ENCODE measurements around the gene NAPSA. TPM values are rescaled to one million over a fixed set of nuclear protein-coding genes. Genes with fewer than 3 reads are reported as not detected.

NAPSA gene
- total and polyA plus RNA-seq, 9 of the 15 experiments (the other 6 are each of a cell fraction or from before 2014, with no cell fraction given), result 0.25 to 1.9 (median 0.69) TPM

DNA sequence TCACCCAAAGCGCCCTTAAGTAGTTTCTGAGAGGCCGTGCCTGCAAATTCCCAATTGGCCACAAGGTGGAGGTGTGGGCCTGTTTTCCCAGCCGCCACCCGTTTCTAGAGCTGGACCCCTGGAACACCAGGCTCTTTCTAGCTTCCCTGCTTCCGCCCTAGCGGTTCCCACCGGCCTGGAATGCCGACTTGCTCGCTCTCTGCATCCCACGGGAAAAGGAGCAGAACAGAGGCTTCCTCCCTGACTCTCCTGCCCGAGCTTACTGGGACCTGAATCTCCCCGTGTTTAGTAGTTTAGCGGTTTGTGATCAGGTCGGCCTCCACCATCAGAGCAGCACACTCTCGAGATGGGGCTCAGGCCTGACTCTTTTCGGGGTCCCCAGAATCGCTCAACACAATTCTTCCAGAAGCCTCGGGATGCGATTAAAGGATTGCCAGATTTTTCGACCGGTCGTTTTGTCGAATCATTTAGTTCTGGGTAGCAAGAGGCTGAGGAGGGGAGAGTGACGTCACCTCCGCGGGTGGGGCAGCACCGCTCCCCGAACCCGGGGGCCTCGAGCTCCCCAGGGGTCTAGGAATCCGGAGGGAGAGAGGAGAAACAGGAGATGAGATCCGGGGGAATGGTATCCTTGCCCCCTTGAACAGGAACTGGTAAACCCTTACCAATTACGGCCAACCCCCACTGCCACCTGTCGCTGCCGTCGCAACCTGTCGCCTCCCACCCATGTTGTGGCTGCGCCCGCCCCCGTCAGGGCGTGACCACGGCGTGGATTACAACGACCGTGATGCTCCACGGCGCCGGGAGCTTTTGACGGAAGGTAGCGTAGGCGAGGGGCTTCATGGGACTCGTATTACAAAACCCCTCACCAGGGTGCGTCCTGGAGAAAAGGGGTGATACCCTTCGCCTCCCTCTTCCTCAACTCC, 8.0 kb downstream of the NAPSA start (continued):
- TF ChIP-seq, protein P1, sequence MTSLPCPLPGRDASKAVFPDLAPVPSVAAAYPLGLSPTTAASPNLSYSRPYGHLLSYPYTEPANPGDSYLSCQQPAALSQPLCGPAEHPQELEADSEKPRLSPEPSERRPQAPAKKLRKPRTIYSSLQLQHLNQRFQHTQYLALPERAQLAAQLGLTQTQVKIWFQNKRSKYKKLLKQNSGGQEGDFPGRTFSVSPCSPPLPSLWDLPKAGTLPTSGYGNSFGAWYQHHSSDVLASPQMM (CRISPR knock-in tag; IDR thresholded peaks at IDR 0.05), result no peak
- TF ChIP-seq POLR2AphosphoS2 (IDR thresholded peaks at IDR 0.05; ENCODE audit: low read length), result no peak; the same call in 1 of the 2 replicates

DNA sequence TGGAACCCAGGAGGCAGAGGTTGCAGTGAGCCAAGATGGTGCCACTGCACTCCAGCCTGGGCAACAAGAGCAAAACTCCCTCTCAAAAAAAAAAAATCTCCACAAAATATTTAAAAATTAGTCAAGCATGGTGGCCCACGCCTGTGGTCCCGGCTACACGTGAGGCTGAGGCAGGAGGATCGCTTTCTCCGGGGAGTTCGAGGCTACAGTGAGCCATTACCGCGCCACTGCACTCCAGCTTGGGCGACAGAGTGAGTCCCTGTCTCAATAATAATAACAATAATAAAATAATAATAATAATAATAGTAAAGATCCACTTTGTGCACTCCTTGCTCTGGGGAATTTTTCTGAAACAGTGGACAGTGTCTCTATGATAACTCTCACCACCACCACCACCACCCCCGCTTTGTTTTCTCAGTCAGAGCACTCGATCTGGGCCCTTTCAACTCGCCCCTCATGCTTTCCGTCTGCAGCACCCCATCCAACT, 8.7 kb downstream of the NAPSA start:
- in situ Hi-C loops (cut with MboI), result loop anchor here (10.0 kb wide), 1 partner anchor 428 kb away; no protein-coding TSS in a partner anchor
- TF ChIP-seq ZNF408 (CRISPR knock-in tag; IDR thresholded peaks at IDR 0.05; ENCODE audit: low read depth), result no peak
- TF ChIP-seq NFE2L1 (tag; IDR thresholded peaks at IDR 0.05; ENCODE audit: borderline replicate concordance, low read depth), result no peak
- TF ChIP-seq RCOR1 (IDR thresholded peaks at IDR 0.05; ENCODE audit: borderline replicate concordance in 1 of 2, low read depth in 2 of 2, low read length in 2 of 2), result no peak
- no peak for TF ChIP-seq PTBP1 (IDR thresholded peaks at IDR 0.05; ENCODE audit: low read depth, low read length)
- no peak for TF ChIP-seq JUNB (CRISPR knock-in tag; conservative IDR thresholded peaks at IDR 0.05)
- TF ChIP-seq ZNF668 (CRISPR knock-in tag; IDR thresholded peaks at IDR 0.05), result no peak
- TF ChIP-seq DDX20 (tag; IDR thresholded peaks at IDR 0.05; ENCODE audit: low read depth), result no peak
- no TSS peak for BruUV-seq (replicated peaks)

More for the DNA sequence above, 8.7 kb downstream of the NAPSA start:
- H3K9me1 ChIP-seq (ENCODE audit: control insufficient read depth, insufficient read depth, low read length), result peaks cover 5% of the 10 kb centered on the region
- POLR2A ChIA-PET, result interaction anchor here (0.7 to 2.3 kb wide), 9 partner anchors 19 to 152 kb away, joined by 3 to 11 read pairs (median 4); partner anchors contain the start of genes KCNC3 and NR1H2
- no peaks in the 10 kb centered on the region for H3K27me3 ChIP-seq (ENCODE audit: control insufficient read depth in 2 of 2, insufficient read depth in 2 of 2, low read length in 2 of 2)
- no peak overlapping the region for H3K4me3 ChIP-seq
- ATAC-seq (no peak), FAIRE-seq (no peak), DNase-seq (ENCODE audit: extremely low read depth in 1 of 4, low spot score in 3 of 4) (no peak)
- H3K9ac ChIP-seq (ENCODE audit: insufficient read depth in 1 of 2, low read depth in 2 of 2, low read length in 2 of 2), result no peak overlapping the region
- 20% methylated on average over 13 of the region's 13 CpGs for WGBS (ENCODE audit: insufficient coverage, low coverage, missing lambda C conversion rate)
- CTCF ChIA-PET (ENCODE audit: low intra/inter-chr PET ratio), result interaction anchor here (0.5 to 2.5 kb wide), 5 partner anchors 57 to 348 kb away, joined by 3 to 14 read pairs (median 9); no protein-coding TSS in a partner anchor
- intact Hi-C loops (cut with micrococcal nuclease), result loop anchor here (1.0 kb wide), 1 partner anchor 105 kb away; no protein-coding TSS in a partner anchor
- no peaks in the 10 kb centered on the region for H3K9me3 ChIP-seq (replicated peaks; ENCODE audit: control insufficient read depth, insufficient read depth, low read depth, low read length)
- no peak overlapping the region; the same call in 1 of the 2 replicates for H3K4me2 ChIP-seq (ENCODE audit: insufficient read depth, low read length)
- H3K36me3 ChIP-seq (ENCODE audit: control insufficient read depth, insufficient read depth, low read length), result no peaks in the 10 kb centered on the region; the same call in 2 of the 3 replicates
- peaks cover 28% of the 10 kb centered on the region for H3K79me2 ChIP-seq (ENCODE audit: control insufficient read depth, insufficient read depth, low read length)
- no peaks in the 10 kb centered on the region for H4K20me1 ChIP-seq (replicated peaks; ENCODE audit: control insufficient read depth, insufficient read depth, low read length)
- H3K4me1 ChIP-seq (replicated peaks in 1 of 2; ENCODE audit: control insufficient read depth in 2 of 2, insufficient read depth in 2 of 2, low read length in 2 of 2), result peaks cover 29 to 33% of the 10 kb centered on the region in 2 experiments
- no peak overlapping the region for H3K27ac ChIP-seq (ENCODE audit: extremely low read depth, low read depth, low read length)
- peak overlapping the region; percentile 94; the same call in 1 of the 2 replicates for H2AFZ ChIP-seq (ENCODE audit: low read depth, low read length)

Measured in K562 (cell line).